ENCODE measurements around the gene NRDC.
A peak's percentile ranks its signal among the peaks of the same experiment; 100 is the strongest.
"Not testable (repeated sequence)": the region's sequence is repeated elsewhere in the genome, so short reads cannot be mapped to it uniquely, and the experiment has no call there.

NRDC gene

DNA sequence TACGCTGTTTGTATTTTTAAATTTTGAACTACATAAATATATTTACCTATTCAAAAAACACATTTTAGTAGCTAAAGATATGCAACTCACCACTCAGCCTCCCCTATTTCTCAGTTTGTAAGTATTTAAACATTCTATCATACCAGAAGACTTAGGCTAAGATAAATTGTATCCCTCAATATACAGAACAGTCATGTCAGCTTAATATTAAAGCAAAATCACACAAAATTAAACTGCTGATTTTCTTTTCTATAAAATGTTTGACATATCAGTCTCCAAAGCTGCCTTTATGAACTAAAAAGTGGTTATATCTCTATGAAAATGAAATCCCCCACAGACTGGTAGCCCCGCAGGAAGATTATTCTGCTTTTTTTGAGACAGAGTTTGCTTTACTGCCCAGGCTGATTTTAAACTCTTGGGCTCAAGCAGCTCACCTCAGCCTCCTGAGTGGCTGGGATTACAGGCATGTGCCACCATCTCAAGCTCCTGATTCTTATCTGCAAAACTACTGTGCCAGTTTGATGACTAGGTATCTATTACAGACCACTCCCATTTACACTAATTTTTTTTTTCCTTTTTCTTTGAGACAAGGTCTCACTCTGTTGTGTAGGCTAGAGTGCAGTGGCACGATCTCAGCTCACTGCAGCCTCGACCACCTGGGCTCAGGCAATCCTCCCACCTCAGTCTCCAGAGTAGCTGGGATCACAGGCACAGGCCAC is 37.6 kb downstream of the NRDC start:
- Histone ChIP-seq H3K36me3 (ENCODE audit: insufficient read depth, low read length) (peaks cover 45% of the 10 kb centered on the region), H3K9me3 (ENCODE audit: low read depth, low read length) (no peaks in the 10 kb centered on the region), H3K27ac (no peak overlapping the region), H3K9ac (ENCODE audit: insufficient read length) (no peak overlapping the region), H3K4me3 (no peak overlapping the region)
- DNase-seq (ENCODE audit: low read depth, low spot score), result no peak
- TF ChIP-seq FOXP2 (optimal IDR thresholded peaks at IDR 0.05; ENCODE audit: control extremely low read depth, extremely low read length, insufficient read depth), result no peak
- TF ChIP-seq EZH2 (IDR thresholded peaks at IDR 0.05), result no peak
- TF ChIP-seq POLR2AphosphoS5 (IDR thresholded peaks at IDR 0.05; ENCODE audit: borderline replicate concordance, low read depth, low read length), result no peak

- no peak overlapping the region for H3K27ac ChIP-seq
- DNase-seq (ENCODE audit: low read depth, low spot score), result no peak
- TF ChIP-seq POLR2AphosphoS5 (IDR thresholded peaks at IDR 0.05; ENCODE audit: borderline replicate concordance, low read depth, low read length) (no peak), EZH2 (IDR thresholded peaks at IDR 0.05) (no peak), FOXP2 (optimal IDR thresholded peaks at IDR 0.05; ENCODE audit: control extremely low read depth, extremely low read length, insufficient read depth) (no peak)
- H3K9me3 ChIP-seq (ENCODE audit: low read depth, low read length), result no peaks in the 10 kb centered on the region
- H3K4me3 ChIP-seq, result no peak overlapping the region
- H3K9ac ChIP-seq (ENCODE audit: insufficient read length), result no peak overlapping the region
- H3K36me3 ChIP-seq (ENCODE audit: insufficient read depth, low read length), result peaks cover 52% of the 10 kb centered on the region
Observed at GRCh38 chr1:51840182-51840581, 38.3 kb downstream of the NRDC start.

DNA sequence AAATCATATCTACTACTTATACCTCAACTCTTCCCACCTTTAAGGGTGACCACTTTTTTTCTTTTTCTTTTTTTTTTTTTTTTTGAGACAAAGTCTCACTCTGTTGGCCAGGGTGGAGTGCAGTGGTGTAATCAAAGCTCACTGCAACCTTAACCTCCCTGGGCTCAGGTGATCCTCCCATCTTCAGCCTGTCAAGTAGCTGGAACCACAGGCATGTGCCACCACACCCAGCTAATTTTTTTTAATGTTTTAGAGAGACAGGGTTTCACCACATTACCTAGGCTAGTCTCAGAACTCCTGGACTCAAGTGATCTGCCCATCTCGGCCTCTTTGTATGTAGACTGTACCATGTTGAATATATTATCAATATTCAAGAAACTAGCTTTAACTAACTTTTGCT is 39.4 kb downstream of the NRDC start:
- H3K27ac ChIP-seq, result peak overlapping the region; percentile 60; the same call in 1 of the 2 replicates
- no peak for DNase-seq (ENCODE audit: low read depth, low spot score)
- peaks cover 58% of the 10 kb centered on the region for H3K36me3 ChIP-seq (ENCODE audit: insufficient read depth, low read length)
- H3K9me3 ChIP-seq (ENCODE audit: low read depth, low read length), result no peaks in the 10 kb centered on the region
- no peak overlapping the region for H3K4me3 ChIP-seq
- no peak overlapping the region for H3K9ac ChIP-seq (ENCODE audit: insufficient read length)
- TF ChIP-seq FOXP2 (optimal IDR thresholded peaks at IDR 0.05; ENCODE audit: control extremely low read depth, extremely low read length, insufficient read depth) (no peak), POLR2AphosphoS5 (IDR thresholded peaks at IDR 0.05; ENCODE audit: borderline replicate concordance, low read depth, low read length) (no peak)

- no peak overlapping the region for H3K4me3 ChIP-seq
- H3K36me3 ChIP-seq (ENCODE audit: insufficient read depth, low read length), result peaks cover 76% of the 10 kb centered on the region
- H3K27ac ChIP-seq, result peak overlapping the region; percentile 60; the same call in 1 of the 2 replicates
- no peak for DNase-seq (ENCODE audit: low read depth, low spot score)
- TF ChIP-seq EZH2 (IDR thresholded peaks at IDR 0.05) (no peak), FOXP2 (optimal IDR thresholded peaks at IDR 0.05; ENCODE audit: control extremely low read depth, extremely low read length, insufficient read depth) (no peak), POLR2AphosphoS5 (IDR thresholded peaks at IDR 0.05; ENCODE audit: borderline replicate concordance, low read depth, low read length) (no peak)
- no peak overlapping the region for H3K9ac ChIP-seq (ENCODE audit: insufficient read length)
- no peaks in the 10 kb centered on the region for H3K9me3 ChIP-seq (ENCODE audit: low read depth, low read length)
Observed at GRCh38 chr1:51837243-51837642, 41.3 kb downstream of the NRDC start.

- TF ChIP-seq FOXP2 (optimal IDR thresholded peaks at IDR 0.05; ENCODE audit: control extremely low read depth, extremely low read length, insufficient read depth), result no peak
- TF ChIP-seq POLR2AphosphoS5 (IDR thresholded peaks at IDR 0.05; ENCODE audit: borderline replicate concordance, low read depth, low read length), result no peak
- no peak for TF ChIP-seq EZH2 (IDR thresholded peaks at IDR 0.05)
- no peak for DNase-seq (ENCODE audit: low read depth, low spot score)
- Histone ChIP-seq H3K9me3 (ENCODE audit: low read depth, low read length) (no peaks in the 10 kb centered on the region; the same call in 1 of the 2 replicates), H3K9ac (ENCODE audit: insufficient read length) (no peak overlapping the region), H3K4me3 (no peak overlapping the region), H3K27ac (no peak overlapping the region), H3K36me3 (ENCODE audit: insufficient read depth, low read length) (peaks cover 92% of the 10 kb centered on the region)
Observed at GRCh38 chr1:51833700-51834099, 44.8 kb downstream of the NRDC start.

- Histone ChIP-seq H3K27ac (no peak overlapping the region), H3K4me3 (no peak overlapping the region), H3K9ac (ENCODE audit: insufficient read length) (no peak overlapping the region), H3K9me3 (ENCODE audit: low read depth, low read length) (no peaks in the 10 kb centered on the region; the same call in 1 of the 2 replicates), H3K36me3 (ENCODE audit: insufficient read depth, low read length) (peaks cover 89% of the 10 kb centered on the region)
- DNase-seq (ENCODE audit: low read depth, low spot score), result no peak
- TF ChIP-seq POLR2AphosphoS5 (IDR thresholded peaks at IDR 0.05; ENCODE audit: borderline replicate concordance, low read depth, low read length), result no peak
- no peak for TF ChIP-seq FOXP2 (optimal IDR thresholded peaks at IDR 0.05; ENCODE audit: control extremely low read depth, extremely low read length, insufficient read depth)
- TF ChIP-seq EZH2 (IDR thresholded peaks at IDR 0.05), result no peak
Observed at GRCh38 chr1:51829058-51829457, 49.5 kb downstream of the NRDC start.

GRCh38 chr1:51819810-51820209 is 58.7 kb downstream of the NRDC start:
- peaks cover 76% of the 10 kb centered on the region for H3K36me3 ChIP-seq (ENCODE audit: insufficient read depth, low read length)
- no peak overlapping the region for H3K9ac ChIP-seq (ENCODE audit: insufficient read length)
- no peak for DNase-seq (ENCODE audit: low read depth, low spot score)
- no peak overlapping the region for H3K27ac ChIP-seq
- H3K4me3 ChIP-seq, result no peak overlapping the region
- TF ChIP-seq FOXP2 (optimal IDR thresholded peaks at IDR 0.05; ENCODE audit: control extremely low read depth, extremely low read length, insufficient read depth) (no peak), EZH2 (IDR thresholded peaks at IDR 0.05) (no peak), POLR2AphosphoS5 (IDR thresholded peaks at IDR 0.05; ENCODE audit: borderline replicate concordance, low read depth, low read length) (no peak)
- H3K9me3 ChIP-seq (ENCODE audit: low read depth, low read length), result no peaks in the 10 kb centered on the region

GRCh38 chr1:51819021-51819420 is 59.5 kb downstream of the NRDC start:
- H3K9ac ChIP-seq (ENCODE audit: insufficient read length); H3K4me3 ChIP-seq; H3K27ac ChIP-seq; DNase-seq (ENCODE audit: low read depth, low spot score); H3K9me3 ChIP-seq (ENCODE audit: low read depth, low read length): not testable (repeated sequence)
- H3K36me3 ChIP-seq (ENCODE audit: insufficient read depth, low read length), result peaks cover 78% of the 10 kb centered on the region

- Histone ChIP-seq H3K27ac (no peak overlapping the region), H3K9ac (ENCODE audit: insufficient read length) (no peak overlapping the region), H3K36me3 (ENCODE audit: insufficient read depth, low read length) (peaks cover 82% of the 10 kb centered on the region), H3K4me3 (no peak overlapping the region), H3K9me3 (ENCODE audit: low read depth, low read length) (no peaks in the 10 kb centered on the region)
- TF ChIP-seq EZH2 (IDR thresholded peaks at IDR 0.05) (no peak), FOXP2 (optimal IDR thresholded peaks at IDR 0.05; ENCODE audit: control extremely low read depth, extremely low read length, insufficient read depth) (no peak), POLR2AphosphoS5 (IDR thresholded peaks at IDR 0.05; ENCODE audit: borderline replicate concordance, low read depth, low read length) (no peak)
- no peak for DNase-seq (ENCODE audit: low read depth, low spot score)
Observed at GRCh38 chr1:51818487-51818886, 60.0 kb downstream of the NRDC start.

All from SK-N-MC (cell line).